Omental fat pad (tissue), 4 donors: ENCODE data around the gene SLC16A1. TPM values are rescaled to one million over a fixed set of nuclear protein-coding genes. Genes with fewer than 3 reads are reported as not detected.
A peak's percentile ranks its signal among the peaks of the same experiment; 100 is the strongest.

ENCODE experiments used
- ATAC-seq: fragments of 150-250 bp; one replicate; pipeline ENCODE4 v1.9.1; 2016; ENCODE audit warnings: mild to moderate bottlenecking, moderate library complexity; ENCODE audit not compliant: low FRiP score
- DNase-seq: peaks from one replicate; pipeline ENCODE4 v3.0.0-alpha.2; 2019; ENCODE audit warnings: low spot score
- CTCF ChIP-seq, 3 donors: fragments of 450-650 bp; IDR thresholded peaks; one replicate each; pipeline ENCODE4 v1.5.1; 2016 to 2017; ENCODE audit warnings: antibody characterized with exemption in 3 of 3, mild to moderate bottlenecking in 3 of 3, moderate library complexity in 2 of 3
- total RNA-seq, 4 donors: library from RNA; depleted of rRNA; stranded (reverse); fragments of >200 nt; gene quantifications; one replicate each; pipeline ENCODE4 v1.1.0, GENCODE V29; 2016

SLC16A1 gene
- total RNA-seq, 4 donors from 2014 or later, result 15.1 to 125 (median 78.3) TPM

- DNase-seq (no peak), ATAC-seq (peak; percentile 5)
- no peak for TF ChIP-seq CTCF (IDR thresholded peaks at IDR 0.05)
These were observed 837 bp downstream of the SLC16A1 start for GRCh38 chr1:112954945-112955772.

- TF ChIP-seq CTCF (IDR thresholded peaks at IDR 0.05), result no peak
- ATAC-seq (no peak), DNase-seq (no peak)
These were observed 1.9 kb downstream of the SLC16A1 start for GRCh38 chr1:112954017-112954650.

- ATAC-seq (no peak), DNase-seq (no peak)
- no peak for TF ChIP-seq CTCF (IDR thresholded peaks at IDR 0.05)
These were observed 5.6 kb downstream of the SLC16A1 start for GRCh38 chr1:112950426-112950825.

- DNase-seq, result no peak
- no peak for ATAC-seq
- no peak for TF ChIP-seq CTCF (IDR thresholded peaks at IDR 0.05)
These were observed 9.3 kb downstream of the SLC16A1 start for GRCh38 chr1:112946683-112947082.

- TF ChIP-seq CTCF (IDR thresholded peaks at IDR 0.05), result no peak
- DNase-seq (no peak), ATAC-seq (no peak)
These were observed 16.2 kb downstream of the SLC16A1 start for GRCh38 chr1:112939810-112940209.

GRCh38 chr1:112938210-112938609, 17.8 kb downstream of the SLC16A1 start:
- no peak for ATAC-seq
- TF ChIP-seq CTCF (IDR thresholded peaks at IDR 0.05), result no peak
- DNase-seq, result no peak

GRCh38 chr1:112937495-112937894, 18.5 kb downstream of the SLC16A1 start:
- no peak for ATAC-seq
- no peak for DNase-seq
- TF ChIP-seq CTCF (IDR thresholded peaks at IDR 0.05), result no peak
